SK-N-SH (cell line): ENCODE measurements around the gene AJM1. TPM values are rescaled to one million over a fixed set of nuclear protein-coding genes. Genes with fewer than 3 reads are reported as not detected.

ENCODE experiments used
- CTCF ChIA-PET: fragments of 300-600, 350-600 bp; formaldehyde crosslinking; extraction: SDS; loops from one replicate; lab custom pipeline; 2021; lab: Yijun Ruan, JAX
- POLR2A ChIA-PET: fragments of 350-600 bp; sonication (Branson Sonifier 250); formaldehyde crosslinking; extraction: SDS; loops from one replicate; lab custom pipeline; 2020; ENCODE audit warnings: antibody characterized with exemption, inconsistent platforms; lab: Yijun Ruan, JAX
- DNase-seq: peaks from one replicate; pipeline ENCODE4 v3.0.0; 2012
- H2AFZ ChIP-seq: fragments of 200-600 bp; sonication (generic); 2 replicates; pipeline ENCODE4 v1.8.1; 2016; ENCODE audit warnings: antibody characterized with exemption, mild to moderate bottlenecking, low read depth
- H3F3A ChIP-seq: fragments of 200-600 bp; sonication (generic); replicated peaks from 2 replicates; pipeline ENCODE3; 2016; ENCODE audit warnings: antibody characterized with exemption, mild to moderate bottlenecking; ENCODE audit not compliant: insufficient read depth
- H3K27ac ChIP-seq, 2 experiments: fragments of 200-500 bp in 1 of 2; fragments of 200-600 bp in 1 of 2; sonication (Bioruptor generic) in 1 of 2; sonication (generic), shearing (Covaris generic) in 1 of 2; 2 replicates each; pipeline versions ENCODE4 v1.5.1 to v1.6.1; 2014 to 2016; ENCODE audit warnings: low read depth in 2 of 2, inconsistent platforms in 1 of 2, low read length in 1 of 2, mild to moderate bottlenecking in 1 of 2, mixed read lengths in 1 of 2
- H3K27me3 ChIP-seq: fragments of 200-600 bp; sonication (generic), shearing (Covaris generic); 2 replicates; pipeline ENCODE4 v1.6.1; 2016; ENCODE audit warnings: mixed run types; ENCODE audit not compliant: insufficient read depth
- H3K36me3 ChIP-seq, 2 experiments: fragments of 200-500 bp in 1 of 2; fragments of 200-600 bp in 1 of 2; sonication (Bioruptor generic) in 1 of 2; sonication (generic) in 1 of 2; replicated peaks in 1 of 2; 2 replicates each; pipeline versions ENCODE3 to v1.5.1; 2014 to 2016; ENCODE audit warnings: low read length in 1 of 2, mild to moderate bottlenecking in 1 of 2; ENCODE audit not compliant: insufficient read depth in 2 of 2, control insufficient read depth in 1 of 2
- H3K4me1 ChIP-seq, 2 experiments: fragments of 200-500 bp in 1 of 2; fragments of 200-600 bp in 1 of 2; sonication (Bioruptor generic) in 1 of 2; sonication (generic), shearing (Covaris generic) in 1 of 2; 2 replicates each; pipeline versions ENCODE4 v1.5.1 to v1.6.1; 2014 to 2016; ENCODE audit warnings: low read depth in 1 of 2, low read length in 1 of 2, mixed run types in 1 of 2; ENCODE audit not compliant: insufficient read depth in 2 of 2, control insufficient read depth in 1 of 2
- H3K4me2 ChIP-seq: fragments of 200-600 bp; sonication (generic), shearing (Covaris generic); 2 replicates; pipeline ENCODE4 v1.6.1; 2017; ENCODE audit warnings: mixed run types
- H3K4me3 ChIP-seq, 2 experiments: fragments of 200-500 bp in 1 of 2; fragments of 200-600 bp in 1 of 2; sonication (Bioruptor generic) in 1 of 2; sonication (generic), shearing (Covaris generic) in 1 of 2; 2 replicates each; pipeline versions ENCODE4 v1.5.1 to v1.8.1; 2014 to 2016; ENCODE audit warnings: low read depth in 2 of 2, inconsistent platforms in 1 of 2, low read length in 1 of 2, mild to moderate bottlenecking in 1 of 2, mixed read lengths in 1 of 2, moderate library complexity in 1 of 2
- H3K79me2 ChIP-seq: fragments of 200-600 bp; sonication (generic); 2 replicates; pipeline ENCODE4 v1.8.1; 2017; ENCODE audit warnings: mild to moderate bottlenecking; ENCODE audit not compliant: insufficient read depth
- H3K9ac ChIP-seq: fragments of 200-600 bp; sonication (generic); 2 replicates; pipeline ENCODE4 v1.6.1; 2017; ENCODE audit warnings: mixed run types
- H3K9me2 ChIP-seq: fragments of 200-600 bp; sonication (generic); 2 replicates; pipeline ENCODE4 v1.6.1; 2017; ENCODE audit warnings: mixed run types
- H3K9me3 ChIP-seq: fragments of 200-600 bp; sonication (generic); 2 replicates; pipeline ENCODE4 v1.6.1; 2017; ENCODE audit warnings: mixed run types, mild to moderate bottlenecking, moderate library complexity
- H4K20me1 ChIP-seq: fragments of 200-600 bp; sonication (generic); 2 replicates; pipeline ENCODE4 v1.6.1; 2017; ENCODE audit warnings: mild to moderate bottlenecking, mixed run types; ENCODE audit not compliant: insufficient read depth
- CTCF ChIP-seq: fragments of 200-600 bp; sonication (generic); IDR thresholded peaks from 2 replicates; pipeline ENCODE4 v1.6.1; 2017; ENCODE audit warnings: antibody characterized with exemption, mild to moderate bottlenecking, moderate library complexity
- FOSL2 ChIP-seq: IDR thresholded peaks from 2 replicates; pipeline ENCODE4 v1.4.0; 2012; ENCODE audit warnings: low read depth, mild to moderate bottlenecking, moderate library complexity, borderline replicate concordance
- MXI1 ChIP-seq: IDR thresholded peaks from 2 replicates; pipeline ENCODE4 v1.6.1; 2012; ENCODE audit warnings: mild to moderate bottlenecking, low read depth, low read length, improper control_type of control experiment
- NRF1 ChIP-seq: IDR thresholded peaks from 2 replicates; pipeline ENCODE4 v1.6.1; 2012; ENCODE audit warnings: low read depth, mild to moderate bottlenecking, low read length
- RCOR1 ChIP-seq: fragments of 150-350 bp; IDR thresholded peaks from 2 replicates; pipeline ENCODE4 v1.6.1; 2017; ENCODE audit warnings: antibody characterized with exemption, low read length
- SIN3A ChIP-seq: IDR thresholded peaks from 2 replicates; pipeline ENCODE4 v1.6.1; 2012; ENCODE audit warnings: low read depth, mild to moderate bottlenecking, low read length, moderate library complexity, borderline replicate concordance
- WGBS: methylation state at CpG from one replicate; pipeline ENCODE4 v1.1.6; 2017; ENCODE audit warnings: low lambda C conversion rate; 5-methylcytosine and 5-hydroxymethylcytosine counted together
- polyA plus RNA-seq, 3 experiments: library from polyadenylated mRNA; depleted of rRNA; stranded (reverse); fragments of >200 nt; gene quantifications; 2 replicates each; pipeline ENCODE4 v1.2.3, GENCODE V29; 2012
- TF ChIP-seq, protein P1 (sequence below): IDR thresholded peaks from 2 replicates; pipeline ENCODE4 v1.4.0; 2012; ENCODE audit warnings: low read depth, borderline replicate concordance

The AJM1 gene
- polyA plus RNA-seq, 1 of the 3 experiments (the other 2 are of a cell fraction), result 2.4 TPM

GRCh38 chr9:136808075-136808805, 34.0 kb upstream of the AJM1 start:
- peak overlapping the region; percentile 89 for H3K9ac ChIP-seq
- DNase-seq, result peak; percentile 78
- no peaks in the 10 kb centered on the region for H3K9me2 ChIP-seq
- peaks cover 20 to 22% of the 10 kb centered on the region in 2 experiments; a peak in 3 of 4 replicates for H3K4me1 ChIP-seq
- peak overlapping the region; percentile 66 to 96 for H3K4me3 ChIP-seq
- WGBS, result 0% methylated on average over 9 of the region's 93 CpGs
- H3K36me3 ChIP-seq, result peaks cover 16 to 25% of the 10 kb centered on the region in 2 experiments
- H3K79me2 ChIP-seq, result peaks cover 53% of the 10 kb centered on the region
- no peaks in the 10 kb centered on the region for H3K9me3 ChIP-seq
- no peak for TF ChIP-seq NRF1
- TF ChIP-seq SIN3A, result no peak
- no peak for TF ChIP-seq RCOR1
- TF ChIP-seq MXI1, result peak; percentile 33; the same call in 1 of the 2 replicates
- TF ChIP-seq FOSL2, result no peak
- no peak for TF ChIP-seq CTCF
- TF ChIP-seq, protein P1, sequence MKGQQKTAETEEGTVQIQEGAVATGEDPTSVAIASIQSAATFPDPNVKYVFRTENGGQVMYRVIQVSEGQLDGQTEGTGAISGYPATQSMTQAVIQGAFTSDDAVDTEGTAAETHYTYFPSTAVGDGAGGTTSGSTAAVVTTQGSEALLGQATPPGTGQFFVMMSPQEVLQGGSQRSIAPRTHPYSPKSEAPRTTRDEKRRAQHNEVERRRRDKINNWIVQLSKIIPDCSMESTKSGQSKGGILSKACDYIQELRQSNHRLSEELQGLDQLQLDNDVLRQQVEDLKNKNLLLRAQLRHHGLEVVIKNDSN, result no peak
- CTCF ChIA-PET, result interaction anchor here (1.2 to 6.5 kb wide), 6 partner anchors 9 to 47 kb away, joined by 4 to 30 read pairs (median 5); partner anchors contain the start of gene AJM1
- POLR2A ChIA-PET, result interaction anchor here (0.9 to 3.2 kb wide), 4 partner anchors 10 to 40 kb away, joined by 3 to 10 read pairs (median 4); partner anchors contain the start of gene AJM1
- peak overlapping the region; percentile 76 for H3K4me2 ChIP-seq
- peak overlapping the region; percentile 55 to 86; a peak in 3 of 4 replicates for H3K27ac ChIP-seq
- peaks cover 24% of the 10 kb centered on the region for H4K20me1 ChIP-seq
- H2AFZ ChIP-seq, result peak overlapping the region; percentile 56; the same call in 1 of the 2 replicates
- no peaks in the 10 kb centered on the region for H3F3A ChIP-seq
- no peaks in the 10 kb centered on the region for H3K27me3 ChIP-seq

- ChIA-PET CTCF (interaction anchor here (1.4 to 6.5 kb wide), 3 partner anchors 16 to 47 kb away, joined by 4 to 30 read pairs (median 13); partner anchors contain the start of gene AJM1), POLR2A (interaction anchor here (1.4 kb wide), 1 partner anchor 11 kb away, joined by 3 read pairs; no protein-coding TSS in a partner anchor)
- Histone ChIP-seq H3K4me1 (peaks cover 20 to 22% of the 10 kb centered on the region in 2 experiments; a peak in 3 of 4 replicates), H3K9ac (peak overlapping the region; percentile 89), H3K4me3 (peak overlapping the region; percentile 66 to 96), H2AFZ (no peak overlapping the region), H3K9me3 (no peaks in the 10 kb centered on the region), H4K20me1 (peaks cover 24% of the 10 kb centered on the region), H3F3A (no peaks in the 10 kb centered on the region), H3K4me2 (peak overlapping the region; percentile 76), H3K36me3 (peaks cover 20 to 26% of the 10 kb centered on the region in 2 experiments), H3K27ac (peak overlapping the region; percentile 1 to 41; a peak in 3 of 4 replicates), H3K27me3 (no peaks in the 10 kb centered on the region), H3K9me2 (no peaks in the 10 kb centered on the region), H3K79me2 (peaks cover 59% of the 10 kb centered on the region)
- WGBS, result 14% methylated on average over 14 of the region's 14 CpGs
- no peak for DNase-seq
- TF ChIP-seq RCOR1 (no peak), MXI1 (0 out of 2 replicates have a peak, but pooled peaks have one; percentile 7)
These were observed 33.5 kb upstream of the AJM1 start for GRCh38 chr9:136808806-136809158.
